Measurements from ENCODE around the gene LEMD3. TPM values are rescaled to one million over a fixed set of nuclear protein-coding genes. Genes with fewer than 3 reads are reported as not detected.

Gene LEMD3
- polyA plus RNA-seq, 1 of the 3 experiments (the other 2 are of a cell fraction): 4.4 TPM

- no peak overlapping the region for H3K9ac ChIP-seq
- DNase-seq: peak; percentile 2
- H3K79me2 ChIP-seq (ENCODE audit: insufficient read depth): peaks cover 32% of the 10 kb centered on the region
- H3K4me2 ChIP-seq: no peak overlapping the region
- H3F3A ChIP-seq (replicated peaks; ENCODE audit: insufficient read depth): no peaks in the 10 kb centered on the region
- no peak overlapping the region for H3K4me3 ChIP-seq (ENCODE audit: low read depth in 2 of 2, low read length in 1 of 2)
- ChIA-PET CTCF (interaction anchor here (0.6 to 1.5 kb wide), 8 partner anchors 8 to 383 kb away, joined by 3 to 4 read pairs (median 3); no protein-coding TSS in a partner anchor), POLR2A (no interaction called here)
- TF ChIP-seq FOXM1 (IDR thresholded peaks at IDR 0.05; ENCODE audit: low read depth) (no peak), MXI1 (IDR thresholded peaks at IDR 0.05; ENCODE audit: low read depth, low read length) (peak; percentile 33; the same call in 1 of the 2 replicates), FOXJ3 (CRISPR knock-in tag; IDR thresholded peaks at IDR 0.05) (no peak), RAD21 (IDR thresholded peaks at IDR 0.05; ENCODE audit: low read length) (no peak)
- TF ChIP-seq, protein P1, sequence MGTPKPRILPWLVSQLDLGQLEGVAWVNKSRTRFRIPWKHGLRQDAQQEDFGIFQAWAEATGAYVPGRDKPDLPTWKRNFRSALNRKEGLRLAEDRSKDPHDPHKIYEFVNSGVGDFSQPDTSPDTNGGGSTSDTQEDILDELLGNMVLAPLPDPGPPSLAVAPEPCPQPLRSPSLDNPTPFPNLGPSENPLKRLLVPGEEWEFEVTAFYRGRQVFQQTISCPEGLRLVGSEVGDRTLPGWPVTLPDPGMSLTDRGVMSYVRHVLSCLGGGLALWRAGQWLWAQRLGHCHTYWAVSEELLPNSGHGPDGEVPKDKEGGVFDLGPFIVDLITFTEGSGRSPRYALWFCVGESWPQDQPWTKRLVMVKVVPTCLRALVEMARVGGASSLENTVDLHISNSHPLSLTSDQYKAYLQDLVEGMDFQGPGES (IDR thresholded peaks at IDR 0.05; ENCODE audit: low read depth, low read length): no peak
- no peaks in the 10 kb centered on the region for H3K9me3 ChIP-seq
- H3K27ac ChIP-seq (ENCODE audit: low read depth in 2 of 2, low read length in 1 of 2): no peak overlapping the region
- WGBS (ENCODE audit: low lambda C conversion rate): 92% methylated on average over 3 of the region's 3 CpGs
- no peaks in the 10 kb centered on the region for H4K20me1 ChIP-seq (ENCODE audit: insufficient read depth)
- no peak overlapping the region for H2AFZ ChIP-seq (ENCODE audit: low read depth)
- H3K9me2 ChIP-seq: no peaks in the 10 kb centered on the region
- no peaks in the 10 kb centered on the region for H3K36me3 ChIP-seq (replicated peaks in 1 of 2; ENCODE audit: control insufficient read depth in 1 of 2, insufficient read depth in 2 of 2, low read length in 1 of 2)
- no peaks in the 10 kb centered on the region for H3K27me3 ChIP-seq (ENCODE audit: insufficient read depth)
- peaks cover 0 to 3% of the 10 kb centered on the region in 2 experiments; a peak in 3 of 4 replicates for H3K4me1 ChIP-seq (ENCODE audit: control insufficient read depth in 1 of 2, insufficient read depth in 2 of 2, low read depth in 1 of 2, low read length in 1 of 2)
Observed at GRCh38 chr12:65208964-65209654, 39.7 kb downstream of the LEMD3 start.

DNA sequence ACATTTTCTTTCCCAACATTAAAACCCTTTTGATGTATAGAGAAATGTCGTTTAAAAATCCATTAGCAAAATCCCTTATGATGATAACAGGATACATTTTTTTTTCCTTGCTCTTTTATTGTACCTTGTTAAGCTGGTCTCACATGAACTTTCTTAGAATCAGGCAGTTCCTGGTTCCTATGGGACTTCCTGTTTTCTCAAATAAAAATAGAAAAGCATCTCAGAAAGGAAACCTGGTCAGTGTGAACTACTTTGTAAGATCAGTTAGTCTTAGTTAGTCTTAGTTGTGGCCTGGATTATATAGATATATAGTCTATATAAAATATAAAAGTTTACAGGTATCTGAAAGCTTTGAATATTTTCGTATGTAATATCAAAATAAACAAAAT lies 40.3 kb downstream of the LEMD3 start:
- H3K9me2 ChIP-seq: no peaks in the 10 kb centered on the region
- H3K9ac ChIP-seq: no peak overlapping the region
- ChIA-PET POLR2A (no interaction called here), CTCF (interaction anchor here (0.6 to 1.5 kb wide), 7 partner anchors 8 to 383 kb away, joined by 3 to 4 read pairs (median 3); no protein-coding TSS in a partner anchor)
- no peaks in the 10 kb centered on the region for H3F3A ChIP-seq (replicated peaks; ENCODE audit: insufficient read depth)
- no peaks in the 10 kb centered on the region for H3K9me3 ChIP-seq
- no peaks in the 10 kb centered on the region for H3K36me3 ChIP-seq (replicated peaks in 1 of 2; ENCODE audit: control insufficient read depth in 1 of 2, insufficient read depth in 2 of 2, low read length in 1 of 2)
- TF ChIP-seq MXI1 (IDR thresholded peaks at IDR 0.05; ENCODE audit: low read depth, low read length) (no peak), RCOR1 (IDR thresholded peaks at IDR 0.05; ENCODE audit: low read length) (no peak), SIN3A (IDR thresholded peaks at IDR 0.05; ENCODE audit: borderline replicate concordance, low read depth, low read length) (no peak), FOSL2 (IDR thresholded peaks at IDR 0.05; ENCODE audit: borderline replicate concordance, low read depth) (no peak), SMC3 (IDR thresholded peaks at IDR 0.05; ENCODE audit: low read depth, low read length) (no peak), EZH2phosphoT487 (IDR thresholded peaks at IDR 0.05; ENCODE audit: borderline replicate concordance, low read depth) (no peak), CHD2 (IDR thresholded peaks at IDR 0.05; ENCODE audit: low read length, partially characterized antibody) (no peak), NFIC (IDR thresholded peaks at IDR 0.05; ENCODE audit: borderline replicate concordance) (no peak)
- TF ChIP-seq, protein P2, sequence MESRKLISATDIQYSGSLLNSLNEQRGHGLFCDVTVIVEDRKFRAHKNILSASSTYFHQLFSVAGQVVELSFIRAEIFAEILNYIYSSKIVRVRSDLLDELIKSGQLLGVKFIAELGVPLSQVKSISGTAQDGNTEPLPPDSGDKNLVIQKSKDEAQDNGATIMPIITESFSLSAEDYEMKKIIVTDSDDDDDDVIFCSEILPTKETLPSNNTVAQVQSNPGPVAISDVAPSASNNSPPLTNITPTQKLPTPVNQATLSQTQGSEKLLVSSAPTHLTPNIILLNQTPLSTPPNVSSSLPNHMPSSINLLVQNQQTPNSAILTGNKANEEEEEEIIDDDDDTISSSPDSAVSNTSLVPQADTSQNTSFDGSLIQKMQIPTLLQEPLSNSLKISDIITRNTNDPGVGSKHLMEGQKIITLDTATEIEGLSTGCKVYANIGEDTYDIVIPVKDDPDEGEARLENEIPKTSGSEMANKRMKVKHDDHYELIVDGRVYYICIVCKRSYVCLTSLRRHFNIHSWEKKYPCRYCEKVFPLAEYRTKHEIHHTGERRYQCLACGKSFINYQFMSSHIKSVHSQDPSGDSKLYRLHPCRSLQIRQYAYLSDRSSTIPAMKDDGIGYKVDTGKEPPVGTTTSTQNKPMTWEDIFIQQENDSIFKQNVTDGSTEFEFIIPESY (IDR thresholded peaks at IDR 0.05; ENCODE audit: borderline replicate concordance, low read depth): no peak
- TF ChIP-seq, protein P3, sequence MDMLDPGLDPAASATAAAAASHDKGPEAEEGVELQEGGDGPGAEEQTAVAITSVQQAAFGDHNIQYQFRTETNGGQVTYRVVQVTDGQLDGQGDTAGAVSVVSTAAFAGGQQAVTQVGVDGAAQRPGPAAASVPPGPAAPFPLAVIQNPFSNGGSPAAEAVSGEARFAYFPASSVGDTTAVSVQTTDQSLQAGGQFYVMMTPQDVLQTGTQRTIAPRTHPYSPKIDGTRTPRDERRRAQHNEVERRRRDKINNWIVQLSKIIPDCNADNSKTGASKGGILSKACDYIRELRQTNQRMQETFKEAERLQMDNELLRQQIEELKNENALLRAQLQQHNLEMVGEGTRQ (IDR thresholded peaks at IDR 0.05; ENCODE audit: borderline replicate concordance, low read depth, low read length): no peak
- peaks cover 27% of the 10 kb centered on the region for H3K79me2 ChIP-seq (ENCODE audit: insufficient read depth)
- no peak for DNase-seq
- H3K27me3 ChIP-seq (ENCODE audit: insufficient read depth): no peaks in the 10 kb centered on the region
- H3K4me2 ChIP-seq: no peak overlapping the region
- 63% methylated on average over 2 of the region's 2 CpGs for WGBS (ENCODE audit: low lambda C conversion rate)
- H3K4me1 ChIP-seq (ENCODE audit: control insufficient read depth in 1 of 2, insufficient read depth in 2 of 2, low read depth in 1 of 2, low read length in 1 of 2): peaks cover 0 to 3% of the 10 kb centered on the region in 2 experiments; a peak in 3 of 4 replicates
- no peak overlapping the region for H3K4me3 ChIP-seq (ENCODE audit: low read depth in 2 of 2, low read length in 1 of 2)
- H3K27ac ChIP-seq (ENCODE audit: low read depth in 2 of 2, low read length in 1 of 2): no peak overlapping the region
- H2AFZ ChIP-seq (ENCODE audit: low read depth): no peak overlapping the region
- H4K20me1 ChIP-seq (ENCODE audit: insufficient read depth): no peaks in the 10 kb centered on the region

All from SK-N-SH (cell line).